OCI-LY7 (cell line): ENCODE data around the gene GSK3B.
A peak's percentile ranks its signal among the peaks of the same experiment; 100 is the strongest.

Source experiments
- EZH2phosphoT487 ChIP-seq: fragments of 200-600 bp; sonication (generic); IDR thresholded peaks from 2 replicates; pipeline ENCODE4 v1.6.1; 2018; ENCODE audit warnings: low read depth, borderline replicate concordance, mild to moderate bottlenecking, mixed run types, antibody characterized with exemption, low read length, moderate library complexity, mixed read lengths
- TF ChIP-seq, protein P1 (sequence below): fragments of 200-600 bp; sonication (generic); conservative IDR thresholded peaks from 2 replicates; pipeline ENCODE4 v1.5.1; 2014; ENCODE audit warnings: mild to moderate bottlenecking, antibody characterized with exemption, low read length, moderate library complexity, mixed read lengths

DNA sequence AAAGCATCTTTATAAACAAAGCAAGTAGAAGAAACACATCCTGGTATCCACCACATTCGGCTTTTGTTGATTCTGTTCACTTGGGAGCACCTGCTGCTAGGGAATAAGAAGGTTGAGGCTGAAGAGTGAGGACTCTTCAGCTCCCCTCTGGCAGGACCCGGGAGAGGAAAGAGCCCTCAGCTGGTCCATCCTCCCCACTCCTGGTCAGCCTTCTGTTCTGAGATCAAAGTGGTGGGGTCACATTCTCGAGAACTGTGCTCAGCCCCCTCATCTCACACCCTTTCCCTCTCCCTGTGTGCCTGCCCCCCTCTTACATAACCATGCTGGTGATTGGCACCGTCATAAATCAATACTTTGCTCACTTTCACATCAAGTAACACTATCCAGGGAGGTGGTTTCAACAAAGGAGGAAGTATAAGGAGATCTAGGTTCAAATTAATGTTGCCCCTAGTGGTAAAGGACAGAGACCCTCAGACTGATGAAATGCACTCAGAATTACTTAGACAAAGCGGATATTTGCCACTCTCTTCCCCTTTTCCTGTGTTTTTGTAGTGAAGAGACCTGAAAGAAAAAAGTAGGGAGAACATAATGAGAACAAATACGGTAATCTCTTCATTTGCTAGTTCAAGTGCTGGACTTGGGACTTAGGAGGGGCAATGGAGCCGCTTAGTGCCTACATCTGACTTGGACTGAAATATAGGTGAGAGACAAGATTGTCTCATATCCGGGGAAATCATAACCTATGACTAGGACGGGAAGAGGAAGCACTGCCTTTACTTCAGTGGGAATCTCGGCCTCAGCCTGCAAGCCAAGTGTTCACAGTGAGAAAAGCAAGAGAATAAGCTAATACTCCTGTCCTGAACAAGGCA lies 312.7 kb downstream of the GSK3B start, which contains the start of gene NR1I2:
- TF ChIP-seq, protein P1, sequence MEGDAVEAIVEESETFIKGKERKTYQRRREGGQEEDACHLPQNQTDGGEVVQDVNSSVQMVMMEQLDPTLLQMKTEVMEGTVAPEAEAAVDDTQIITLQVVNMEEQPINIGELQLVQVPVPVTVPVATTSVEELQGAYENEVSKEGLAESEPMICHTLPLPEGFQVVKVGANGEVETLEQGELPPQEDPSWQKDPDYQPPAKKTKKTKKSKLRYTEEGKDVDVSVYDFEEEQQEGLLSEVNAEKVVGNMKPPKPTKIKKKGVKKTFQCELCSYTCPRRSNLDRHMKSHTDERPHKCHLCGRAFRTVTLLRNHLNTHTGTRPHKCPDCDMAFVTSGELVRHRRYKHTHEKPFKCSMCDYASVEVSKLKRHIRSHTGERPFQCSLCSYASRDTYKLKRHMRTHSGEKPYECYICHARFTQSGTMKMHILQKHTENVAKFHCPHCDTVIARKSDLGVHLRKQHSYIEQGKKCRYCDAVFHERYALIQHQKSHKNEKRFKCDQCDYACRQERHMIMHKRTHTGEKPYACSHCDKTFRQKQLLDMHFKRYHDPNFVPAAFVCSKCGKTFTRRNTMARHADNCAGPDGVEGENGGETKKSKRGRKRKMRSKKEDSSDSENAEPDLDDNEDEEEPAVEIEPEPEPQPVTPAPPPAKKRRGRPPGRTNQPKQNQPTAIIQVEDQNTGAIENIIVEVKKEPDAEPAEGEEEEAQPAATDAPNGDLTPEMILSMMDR, result peak; percentile 49
- no peak for TF ChIP-seq EZH2phosphoT487
